CD4-positive, CD25-positive, alpha-beta regulatory T cell (primary cell): ENCODE results near the gene RTN1. TPM values are rescaled to one million over a fixed set of nuclear protein-coding genes. Genes with fewer than 3 reads are reported as not detected.

ENCODE experiments used
- ATAC-seq, 2 donors: fragments of 150-1000 bp; cut with Tn5 transposase; one replicate each; pipeline ENCODE4 v1.10.0; 2021; ENCODE audit warnings: low read depth in 2 of 2, moderate number of reproducible peaks in 2 of 2, moderate library complexity in 1 of 2
- DNase-seq, 3 donors: peaks; one replicate each; pipeline versions ENCODE4 v3.0.0 to v3.0.0-alpha.2; 2012 to 2022; ENCODE audit warnings: mixed read lengths in 1 of 3
- H3K27ac ChIP-seq: one replicate; pipeline ENCODE4 v1.7.0; 2013; ENCODE audit warnings: mild to moderate bottlenecking, low read length; ENCODE audit not compliant: insufficient read depth, poor library complexity, severe bottlenecking
- H3K27me3 ChIP-seq: one replicate; pipeline ENCODE4 v1.7.0; 2013; ENCODE audit warnings: low read length; ENCODE audit not compliant: control insufficient read depth, insufficient read depth
- H3K36me3 ChIP-seq: one replicate; pipeline ENCODE4 v1.7.0; 2013; ENCODE audit warnings: mild to moderate bottlenecking, low read length, moderate library complexity; ENCODE audit not compliant: control insufficient read depth, insufficient read depth
- H3K4me1 ChIP-seq: 2 replicates; pipeline ENCODE4 v1.7.0; 2013; ENCODE audit warnings: mild to moderate bottlenecking, low read length; ENCODE audit not compliant: insufficient read depth, control insufficient read depth, poor library complexity, severe bottlenecking
- H3K4me3 ChIP-seq: one replicate; pipeline ENCODE4 v1.7.0; 2013; ENCODE audit warnings: low read depth, mild to moderate bottlenecking, low read length, moderate library complexity
- H3K9me3 ChIP-seq, 2 experiments: 1 replicate in 1 of 2; 2 replicates in 1 of 2; pipeline ENCODE4 v1.7.0; 2013; ENCODE audit warnings: low read length in 2 of 2, mild to moderate bottlenecking in 1 of 2, moderate library complexity in 1 of 2; ENCODE audit not compliant: control insufficient read depth in 2 of 2
- H3K27ac Mint-ChIP-seq, 3 donors: one replicate each; pipeline ENCODE4 v1.8.0; 2020 to 2022; ENCODE audit warnings: mild to moderate bottlenecking in 3 of 3, mixed read lengths in 3 of 3, moderate library complexity in 2 of 3
- H3K27me3 Mint-ChIP-seq: one replicate; pipeline ENCODE4 v1.8.0; 2022; ENCODE audit warnings: mild to moderate bottlenecking, mixed read lengths
- H3K36me3 Mint-ChIP-seq: one replicate; pipeline ENCODE4 v1.8.0; 2020; ENCODE audit warnings: mixed read lengths
- H3K4me1 Mint-ChIP-seq, 4 donors: one replicate each; pipeline ENCODE4 v1.8.0; 2020 to 2022; ENCODE audit warnings: mixed read lengths in 4 of 4, mild to moderate bottlenecking in 1 of 4
- H3K4me3 Mint-ChIP-seq, 4 donors: one replicate each; pipeline ENCODE4 v1.8.0; 2020 to 2022; ENCODE audit warnings: mild to moderate bottlenecking in 4 of 4, mixed read lengths in 4 of 4, moderate library complexity in 3 of 4
- H3K9me3 Mint-ChIP-seq, 7 donors: one replicate each; pipeline ENCODE4 v1.8.0; 2020 to 2022; ENCODE audit warnings: mixed read lengths in 7 of 7, mild to moderate bottlenecking in 3 of 7, moderate library complexity in 2 of 7
- polyA plus RNA-seq, 4 donors: library from polyadenylated mRNA; unstranded; fragments of 300-500 nt; fragmentation: Illumina TruSeq; gene quantifications; one replicate each; pipeline ENCODE4 v1.2.3, GENCODE V29; 2021
- total RNA-seq: library from RNA; stranded (reverse); gene quantifications from one replicate; pipeline ENCODE4 v1.2.3, GENCODE V29; 2022

RTN1 gene
- total and polyA plus RNA-seq, 5 donors from 2014 or later = 0.17 to 0.42 TPM; not detected in 3

DNA sequence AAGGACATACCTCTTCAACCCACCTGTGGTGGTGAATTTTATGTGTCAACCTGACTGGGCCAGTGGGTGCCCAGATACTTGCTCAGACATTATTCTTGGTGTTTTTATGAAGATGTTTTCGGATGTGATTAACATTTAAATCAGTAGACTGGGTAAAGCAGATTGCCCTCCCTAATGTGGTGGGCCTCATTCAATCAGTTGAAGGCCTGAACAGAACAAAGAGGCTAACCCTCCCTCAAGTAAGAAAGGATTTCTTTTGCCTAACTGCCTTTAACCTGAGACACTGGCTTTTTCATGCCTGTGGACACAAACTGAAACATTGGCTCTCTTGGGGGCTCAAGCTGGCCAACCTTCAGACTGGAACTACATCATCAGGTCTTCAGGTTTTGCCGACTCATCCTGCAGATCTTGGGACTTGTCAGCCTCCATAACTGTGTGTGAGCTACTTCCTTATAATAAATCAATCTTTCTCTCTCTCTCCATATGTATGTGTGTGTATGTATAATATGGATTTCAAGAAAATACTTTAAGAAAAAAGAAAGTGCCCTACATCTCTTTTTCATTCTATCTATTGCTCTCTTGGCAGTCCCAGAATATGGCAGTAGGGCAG, 39.4 kb downstream of the RTN1 start:
- Mint-ChIP-seq H3K27me3 (peaks cover 23% of the 10 kb centered on the region), H3K4me3 (no peak overlapping the region), H3K27ac (no peak overlapping the region), H3K4me1 (no peaks in the 10 kb centered on the region), H3K36me3 (no peaks in the 10 kb centered on the region), H3K9me3 (peaks cover 0 to 4% (median 0%) of the 10 kb centered on the region in 7 donors)
- H3K4me3 ChIP-seq = no peak overlapping the region
- no peak for ATAC-seq
- no peak overlapping the region for H3K27ac ChIP-seq
- H3K4me1 ChIP-seq = no peaks in the 10 kb centered on the region
- no peaks in the 10 kb centered on the region for H3K9me3 ChIP-seq
- no peaks in the 10 kb centered on the region for H3K27me3 ChIP-seq
- no peak for DNase-seq
- H3K36me3 ChIP-seq = no peaks in the 10 kb centered on the region

DNA sequence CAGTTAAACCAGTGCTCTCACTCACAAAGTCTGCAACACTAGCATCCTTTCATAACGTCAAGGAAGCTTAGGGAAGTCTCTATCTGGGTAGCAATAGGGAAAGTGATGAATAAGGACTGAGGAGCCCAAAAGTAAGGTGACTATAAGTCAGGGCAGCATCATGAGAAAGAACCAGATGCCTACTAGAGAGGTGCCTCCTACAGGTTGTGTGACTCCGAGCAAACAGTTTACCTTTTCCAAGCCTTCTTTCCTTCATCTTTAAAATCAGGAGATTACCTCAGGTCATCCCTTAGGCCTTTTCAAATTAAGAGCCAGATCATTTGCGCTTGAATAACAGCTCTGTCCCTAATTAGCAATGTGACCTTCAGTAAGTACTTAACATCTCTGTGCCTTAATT, 40.2 kb downstream of the RTN1 start:
- DNase-seq = no peak
- Histone ChIP-seq H3K9me3 (no peaks in the 10 kb centered on the region), H3K36me3 (no peaks in the 10 kb centered on the region), H3K4me1 (no peaks in the 10 kb centered on the region), H3K27me3 (no peaks in the 10 kb centered on the region), H3K27ac (no peak overlapping the region), H3K4me3 (no peak overlapping the region)
- no peak for ATAC-seq
- Mint-ChIP-seq H3K27me3 (peaks cover 23% of the 10 kb centered on the region), H3K36me3 (no peaks in the 10 kb centered on the region), H3K9me3 (peaks cover 0 to 3% (median 0%) of the 10 kb centered on the region in 7 donors), H3K4me1 (no peaks in the 10 kb centered on the region), H3K4me3 (no peak overlapping the region), H3K27ac (no peak overlapping the region)

DNA sequence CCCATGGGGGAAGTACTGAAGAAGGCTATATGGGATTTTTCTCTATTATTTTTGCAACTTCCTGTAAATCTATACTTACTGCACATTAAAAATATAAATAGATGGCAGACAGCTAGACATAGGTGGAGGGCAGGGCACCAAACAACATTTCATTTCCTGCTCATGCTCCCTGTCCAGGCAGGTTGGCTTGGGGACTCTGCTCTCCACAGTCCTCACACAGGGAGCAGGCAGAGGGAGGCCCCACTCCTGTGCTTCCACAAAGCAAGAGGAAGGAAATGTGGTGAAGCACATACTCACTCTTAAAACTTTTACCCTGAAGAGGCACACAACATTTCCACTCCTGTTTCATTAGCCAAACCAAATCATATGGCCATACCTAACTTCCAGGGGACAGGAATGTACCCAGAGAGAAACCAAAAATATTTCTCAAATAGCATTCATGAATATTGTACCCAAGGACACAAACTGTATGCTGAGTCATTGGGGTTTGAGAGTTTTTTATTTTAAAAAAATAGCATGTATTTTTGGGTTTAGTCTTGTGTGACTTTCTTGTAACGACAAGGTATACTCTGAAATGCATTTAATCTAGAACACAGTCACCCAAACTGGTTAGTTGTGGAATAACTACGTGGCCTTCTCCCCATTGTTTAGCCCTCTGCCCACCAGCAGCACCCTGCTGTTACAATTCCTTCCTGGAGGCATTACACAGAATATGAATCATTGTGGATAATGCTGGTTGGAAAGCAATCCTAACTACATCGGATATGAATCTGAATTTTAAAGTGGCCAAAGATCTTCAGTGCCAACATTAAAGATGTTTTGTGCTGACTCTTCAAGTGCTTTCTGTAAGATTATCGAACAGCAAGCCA, 40.9 kb downstream of the RTN1 start:
- H3K9me3 Mint-ChIP-seq = peaks cover 0 to 3% (median 0%) of the 10 kb centered on the region in 7 donors
- H3K27me3 Mint-ChIP-seq = peaks cover 18% of the 10 kb centered on the region
- H3K4me1 Mint-ChIP-seq = no peaks in the 10 kb centered on the region
- H3K4me3 Mint-ChIP-seq = no peak overlapping the region
- Histone ChIP-seq H3K36me3 (no peaks in the 10 kb centered on the region), H3K4me1 (no peaks in the 10 kb centered on the region), H3K9me3 (no peaks in the 10 kb centered on the region), H3K27me3 (no peaks in the 10 kb centered on the region), H3K4me3 (no peak overlapping the region), H3K27ac (no peak overlapping the region)
- H3K36me3 Mint-ChIP-seq = no peaks in the 10 kb centered on the region
- H3K27ac Mint-ChIP-seq = no peak overlapping the region
- DNase-seq (no peak), ATAC-seq (no peak)

DNA sequence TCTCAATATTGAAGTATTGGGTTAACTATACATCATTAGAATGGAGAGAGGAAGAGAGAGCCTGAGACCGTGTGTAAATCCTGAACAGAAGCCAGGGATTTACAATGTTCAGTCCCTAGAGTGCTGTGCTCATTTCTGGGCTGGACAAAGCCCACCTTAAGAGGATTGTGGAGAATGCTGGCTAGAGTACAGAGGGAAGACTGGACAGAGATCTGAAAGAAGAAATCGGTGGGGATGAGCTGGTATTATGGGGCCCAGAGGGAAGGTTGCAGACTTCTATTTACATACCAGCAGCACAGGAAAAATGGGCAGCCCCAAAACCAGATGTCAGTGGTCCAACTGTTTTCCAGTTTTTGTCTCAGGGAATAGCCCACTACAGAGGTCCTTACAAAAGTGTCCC, 42.3 kb downstream of the RTN1 start:
- no peaks in the 10 kb centered on the region for H3K36me3 ChIP-seq
- Mint-ChIP-seq H3K4me1 (no peaks in the 10 kb centered on the region), H3K9me3 (peaks cover 0 to 3% (median 0%) of the 10 kb centered on the region in 7 donors), H3K36me3 (no peaks in the 10 kb centered on the region), H3K27me3 (peaks cover 19% of the 10 kb centered on the region), H3K4me3 (no peak overlapping the region), H3K27ac (no peak overlapping the region)
- peaks cover 3% of the 10 kb centered on the region for H3K27me3 ChIP-seq
- H3K9me3 ChIP-seq = no peaks in the 10 kb centered on the region
- no peak for DNase-seq
- no peak overlapping the region for H3K4me3 ChIP-seq
- no peak overlapping the region for H3K27ac ChIP-seq
- no peak for ATAC-seq
- no peaks in the 10 kb centered on the region for H3K4me1 ChIP-seq

DNA sequence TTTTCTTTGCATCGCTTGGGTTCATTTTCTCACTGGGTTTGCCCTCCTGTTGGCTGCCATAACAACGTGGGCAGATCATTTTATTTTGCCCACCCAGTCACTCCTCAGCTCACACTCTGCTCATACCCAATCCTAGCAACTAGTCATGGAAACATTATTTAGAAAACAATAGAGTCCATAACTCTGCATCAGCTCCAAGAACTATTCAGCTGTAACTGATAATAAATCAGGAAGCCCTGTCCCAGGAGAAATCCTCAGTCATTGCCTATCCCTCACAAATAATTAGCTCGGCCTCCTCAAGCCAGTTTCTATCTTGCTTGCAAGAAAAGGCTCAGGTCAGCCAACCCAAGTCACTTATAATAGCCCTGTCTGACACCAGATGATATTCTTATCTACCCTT, 43.2 kb downstream of the RTN1 start:
- Mint-ChIP-seq H3K4me3 (no peak overlapping the region), H3K27ac (no peak overlapping the region), H3K9me3 (peaks cover 0 to 5% (median 0%) of the 10 kb centered on the region in 7 donors), H3K36me3 (no peaks in the 10 kb centered on the region), H3K27me3 (peaks cover 13% of the 10 kb centered on the region), H3K4me1 (no peaks in the 10 kb centered on the region)
- peaks cover 3% of the 10 kb centered on the region for H3K27me3 ChIP-seq
- H3K27ac ChIP-seq = no peak overlapping the region
- H3K4me1 ChIP-seq = no peaks in the 10 kb centered on the region
- H3K4me3 ChIP-seq = no peak overlapping the region
- H3K36me3 ChIP-seq = no peaks in the 10 kb centered on the region
- DNase-seq (no peak), ATAC-seq (no peak)
- no peaks in the 10 kb centered on the region for H3K9me3 ChIP-seq

DNA sequence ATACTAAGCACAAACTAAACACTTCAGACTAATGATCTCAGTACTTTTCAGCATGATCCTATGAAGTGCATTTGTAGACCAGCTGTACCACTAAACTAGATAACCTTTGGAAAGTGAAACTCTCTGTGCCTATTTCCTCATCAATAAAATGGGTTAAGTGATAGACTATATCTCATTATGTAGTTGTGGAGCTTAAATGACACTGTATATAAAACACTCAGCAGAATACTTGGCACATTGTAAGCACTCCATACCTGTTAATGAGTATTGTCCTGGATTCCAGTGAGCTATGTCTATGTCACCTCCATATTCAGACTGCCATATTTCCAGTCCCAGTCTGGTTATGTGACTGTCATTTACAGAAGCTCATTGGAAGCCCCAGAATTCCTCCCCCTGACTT, 44.4 kb downstream of the RTN1 start:
- H3K27me3 ChIP-seq = peaks cover 3% of the 10 kb centered on the region
- no peaks in the 10 kb centered on the region for H3K4me1 ChIP-seq
- Mint-ChIP-seq H3K36me3 (no peaks in the 10 kb centered on the region), H3K27me3 (peaks cover 13% of the 10 kb centered on the region), H3K4me3 (no peak overlapping the region), H3K9me3 (peaks cover 0 to 5% (median 0%) of the 10 kb centered on the region in 7 donors), H3K4me1 (no peaks in the 10 kb centered on the region), H3K27ac (no peak overlapping the region)
- H3K36me3 ChIP-seq = no peaks in the 10 kb centered on the region
- DNase-seq (no peak), ATAC-seq (no peak)
- H3K9me3 ChIP-seq = no peaks in the 10 kb centered on the region
- no peak overlapping the region for H3K27ac ChIP-seq
- no peak overlapping the region for H3K4me3 ChIP-seq

DNA sequence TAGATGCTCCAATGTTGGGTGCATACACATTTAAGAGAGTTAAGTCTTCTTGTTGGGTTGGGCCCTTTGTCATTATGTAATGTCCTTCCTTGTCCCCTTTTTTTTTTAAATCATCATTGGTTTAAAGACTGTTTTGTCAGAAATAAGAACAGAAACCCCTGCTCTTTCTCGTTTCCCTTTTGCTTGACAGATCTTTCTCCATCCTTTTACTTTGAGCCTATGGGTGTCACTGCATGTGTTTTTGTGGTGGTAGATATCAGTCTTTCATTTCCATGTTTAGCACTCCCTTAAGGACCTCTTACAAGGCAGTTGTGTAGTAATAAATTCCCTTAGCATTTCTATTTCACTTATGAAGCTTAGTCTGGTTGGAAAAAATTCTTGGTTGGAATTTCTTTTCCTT, 47.4 kb downstream of the RTN1 start:
- ATAC-seq = no peak
- no peak overlapping the region for H3K4me3 Mint-ChIP-seq
- Histone ChIP-seq H3K4me1 (no peaks in the 10 kb centered on the region), H3K4me3 (no peak overlapping the region), H3K9me3 (no peaks in the 10 kb centered on the region), H3K36me3 (no peaks in the 10 kb centered on the region), H3K27ac (no peak overlapping the region), H3K27me3 (peaks cover 3% of the 10 kb centered on the region)
- no peaks in the 10 kb centered on the region for H3K36me3 Mint-ChIP-seq
- no peaks in the 10 kb centered on the region for H3K4me1 Mint-ChIP-seq
- H3K9me3 Mint-ChIP-seq = peaks cover 0 to 5% (median 2%) of the 10 kb centered on the region in 7 donors
- peaks cover 9% of the 10 kb centered on the region for H3K27me3 Mint-ChIP-seq
- no peak overlapping the region for H3K27ac Mint-ChIP-seq
- DNase-seq = no peak
